Fibroblast of lung (primary cell): ENCODE results near the gene TRIM65. TPM values are rescaled to one million over a fixed set of nuclear protein-coding genes. Genes with fewer than 3 reads are reported as not detected.

Experiments
- DNase-seq, 2 donors: peaks; one replicate each; pipeline versions ENCODE4 v3.0.0 to v3.0.0-alpha.2; 2010; ENCODE audit warnings: low read depth in 2 of 2
- H2AFZ ChIP-seq: 2 replicates; pipeline ENCODE4 v1.5.1; 2012; ENCODE audit warnings: low read length, control low read depth, inconsistent platforms
- H3K27ac ChIP-seq: 2 replicates; pipeline ENCODE4 v1.5.1; 2011; ENCODE audit warnings: low read length, control low read depth; ENCODE audit not compliant: insufficient read depth
- H3K27me3 ChIP-seq: 2 replicates; pipeline ENCODE4 v1.5.1; 2011; ENCODE audit warnings: mild to moderate bottlenecking, low read length; ENCODE audit not compliant: control insufficient read depth, insufficient read depth
- H3K36me3 ChIP-seq: 2 replicates; pipeline ENCODE4 v1.5.1; 2011; ENCODE audit warnings: low read length; ENCODE audit not compliant: control insufficient read depth, insufficient read depth
- H3K4me1 ChIP-seq: 2 replicates; pipeline ENCODE4 v1.5.1; 2011; ENCODE audit warnings: low read length; ENCODE audit not compliant: control insufficient read depth, insufficient read depth; ENCODE audit errors: extremely low read depth
- H3K4me2 ChIP-seq: 2 replicates; pipeline ENCODE4 v1.5.1; 2011; ENCODE audit warnings: low read length, control low read depth; ENCODE audit not compliant: insufficient read depth; ENCODE audit errors: extremely low read depth
- H3K4me3 ChIP-seq, 4 experiments: fragments of 200-600 bp in 1 of 4; sonication (generic) in 1 of 4; replicated peaks in 1 of 4; 2 replicates each; pipeline ENCODE4 v1.5.1; 2011 to 2016; ENCODE audit warnings: low read length in 4 of 4, low read depth in 3 of 4, mild to moderate bottlenecking in 3 of 4, control low read depth in 2 of 4, inconsistent platforms in 1 of 4, mixed read lengths in 1 of 4; ENCODE audit not compliant: insufficient read depth in 1 of 4; ENCODE audit errors: control extremely low read depth in 1 of 4
- H3K79me2 ChIP-seq: 2 replicates; pipeline ENCODE4 v1.5.1; 2012; ENCODE audit warnings: mild to moderate bottlenecking, low read length, inconsistent platforms; ENCODE audit not compliant: control insufficient read depth, insufficient read depth
- H3K9ac ChIP-seq: 2 replicates; pipeline ENCODE4 v1.5.1; 2011; ENCODE audit warnings: mild to moderate bottlenecking, low read length, control low read depth; ENCODE audit not compliant: insufficient read depth
- H3K9me3 ChIP-seq: 2 replicates; pipeline ENCODE4 v1.5.1; 2012; ENCODE audit warnings: low read depth, low read length; ENCODE audit not compliant: control insufficient read depth, insufficient read depth
- H4K20me1 ChIP-seq: 2 replicates; pipeline ENCODE4 v1.5.1; 2011; ENCODE audit warnings: low read length; ENCODE audit not compliant: control insufficient read depth, insufficient read depth; ENCODE audit errors: extremely low read depth
- CTCF ChIP-seq, 2 donors: IDR thresholded peaks in 1 of 2; conservative IDR thresholded peaks in 1 of 2; 1 replicate in 1 of 2; 2 replicates in 1 of 2; pipeline ENCODE4 v1.5.1; 2011 to 2012; ENCODE audit warnings: low read length in 2 of 2, control low read depth in 1 of 2, inconsistent platforms in 1 of 2, low read depth in 1 of 2, mild to moderate bottlenecking in 1 of 2
- EZH2 ChIP-seq: IDR thresholded peaks from 2 replicates; pipeline ENCODE4 v1.5.1; 2012; ENCODE audit warnings: low read length, control low read depth, mild to moderate bottlenecking; ENCODE audit errors: missing control alignments
- polyA plus RNA-seq, 2 donors: library from polyadenylated mRNA; depleted of rRNA in 1 of 2; stranded (reverse) in 1 of 2; unstranded in 1 of 2; fragments of >200 nt; gene quantifications; 2 replicates each; pipeline ENCODE4 v1.2.1, GENCODE V29; 2011 to 2012; ENCODE audit warnings: missing spikeins in 1 of 2
- total RNA-seq: library from RNA; depleted of rRNA; stranded (reverse); fragments of >200 nt; gene quantifications from 2 replicates; pipeline ENCODE4 v1.2.1, GENCODE V29; 2014

The TRIM65 gene
- total and polyA plus RNA-seq, 2 donors (not counting 1 experiment from before 2014, with no cell fraction given), result 4.3 to 17.2 TPM

GRCh38 chr17:75874323-75875181 lies 22.2 kb downstream of the TRIM65 start:
- H3K9ac ChIP-seq, result no peak overlapping the region
- H3K9me3 ChIP-seq, result no peaks in the 10 kb centered on the region
- TF ChIP-seq CTCF (conservative IDR thresholded peaks at IDR 0.05 in 1 of 2, IDR thresholded peaks at IDR 0.05 in 1 of 2; ENCODE audit: low read depth in 1 of 2, low read length in 2 of 2) (no peak), EZH2 (no peak)
- no peak overlapping the region for H3K27ac ChIP-seq
- DNase-seq, result no peak
- H2AFZ ChIP-seq, result no peak overlapping the region
- H3K4me1 ChIP-seq, result peaks cover 28% of the 10 kb centered on the region
- H3K4me3 ChIP-seq, result no peak overlapping the region
- H3K36me3 ChIP-seq, result no peaks in the 10 kb centered on the region
- H4K20me1 ChIP-seq, result no peaks in the 10 kb centered on the region
- H3K79me2 ChIP-seq, result no peaks in the 10 kb centered on the region
- no peak overlapping the region for H3K4me2 ChIP-seq
- H3K27me3 ChIP-seq, result peaks cover 3% of the 10 kb centered on the region

GRCh38 chr17:75873587-75874322 lies 23.0 kb downstream of the TRIM65 start:
- Histone ChIP-seq H3K4me3 (no peak overlapping the region), H3K4me1 (peaks cover 34% of the 10 kb centered on the region), H3K9me3 (no peaks in the 10 kb centered on the region), H3K4me2 (no peak overlapping the region), H3K27me3 (no peaks in the 10 kb centered on the region), H3K79me2 (no peaks in the 10 kb centered on the region), H4K20me1 (no peaks in the 10 kb centered on the region), H2AFZ (no peak overlapping the region), H3K9ac (no peak overlapping the region), H3K36me3 (no peaks in the 10 kb centered on the region), H3K27ac (no peak overlapping the region)
- TF ChIP-seq CTCF (conservative IDR thresholded peaks at IDR 0.05 in 1 of 2, IDR thresholded peaks at IDR 0.05 in 1 of 2; ENCODE audit: low read depth in 1 of 2, low read length in 2 of 2), result no peak
- TF ChIP-seq EZH2, result no peak
- DNase-seq, result no peak
